BLaER1 treated with 17β-estradiol and CSF1 and Interleukin-3, amounts not matched to agents 10 nM and 100 nM (cell line): ENCODE data around the gene MTA1.

Source experiments
- H3K27ac ChIP-seq, 11 experiments: shearing (Covaris generic); formaldehyde crosslinking; 2 replicates each; pipeline ENCODE4 v1.8.1; 2022
- H3K27me3 ChIP-seq, 11 experiments: shearing (Covaris generic); formaldehyde crosslinking; 2 replicates each; pipeline ENCODE4 v1.8.1; 2022
- H3K36me3 ChIP-seq, 11 experiments: shearing (Covaris generic); formaldehyde crosslinking; 2 replicates each; pipeline ENCODE4 v1.8.1; 2022
- H3K4me1 ChIP-seq, 10 experiments: shearing (Covaris generic); formaldehyde crosslinking; 2 replicates each; pipeline ENCODE4 v1.8.1; 2022
- H3K4me2 ChIP-seq, 11 experiments: shearing (Covaris generic); formaldehyde crosslinking; 2 replicates each; pipeline ENCODE4 v1.8.1; 2022
- H3K4me3 ChIP-seq, 10 experiments: shearing (Covaris generic); formaldehyde crosslinking; 2 replicates each; pipeline ENCODE4 v1.8.1; 2022
- H3K9ac ChIP-seq, 11 experiments: shearing (Covaris generic); formaldehyde crosslinking; 2 replicates each; pipeline ENCODE4 v1.8.1; 2022
- H3K9me3 ChIP-seq, 11 experiments: shearing (Covaris generic); formaldehyde crosslinking; replicated peaks in 1 of 11; 2 replicates each; pipeline ENCODE4 v1.8.1; 2022
- H4K20me1 ChIP-seq, 11 experiments: shearing (Covaris generic); formaldehyde crosslinking; 2 replicates each; pipeline ENCODE4 v1.8.1; 2022
- Cebpa-rat ChIP-seq, 11 experiments: shearing (Covaris generic); IDR thresholded peaks; 2 replicates each; pipeline ENCODE4 v1.8.1; 2022

Gene MTA1

GRCh38 chr14:105389976-105390848 is 29.4 kb upstream of the MTA1 start:
- H3K27ac ChIP-seq = peak overlapping the region; percentile 43 to 80 (median 69); a peak in 21 of 22 replicates
- no peak for TF ChIP-seq Cebpa-rat (IDR thresholded peaks at IDR 0.05)
- peak overlapping the region in 3 of 10 experiments; percentile 1 to 40 (median 22); a peak in 2 of 20 replicates for H3K4me3 ChIP-seq
- H3K4me1 ChIP-seq = peaks cover 84 to 99% (median 92%) of the 10 kb centered on the region in 10 experiments
- peaks cover 0 to 11% (median 0%) of the 10 kb centered on the region in 11 experiments; a peak in 4 of 22 replicates for H3K27me3 ChIP-seq
- H3K4me2 ChIP-seq = peak overlapping the region; percentile 74 to 96 (median 91)
- H3K9ac ChIP-seq = peak overlapping the region; percentile 51 to 69 (median 62); a peak in 21 of 22 replicates
- H3K9me3 ChIP-seq = no peaks in the 10 kb centered on the region
- H4K20me1 ChIP-seq = peaks cover 0 to 31% (median 4%) of the 10 kb centered on the region in 11 experiments; a peak in 8 of 22 replicates
- peaks cover 1 to 28% (median 13%) of the 10 kb centered on the region in 11 experiments; a peak in 14 of 22 replicates for H3K36me3 ChIP-seq

GRCh38 chr14:105390849-105391500 is 28.7 kb upstream of the MTA1 start:
- Histone ChIP-seq H3K9ac (peak overlapping the region; percentile 17 to 69 (median 62); a peak in 18 of 22 replicates), H3K4me2 (peak overlapping the region; percentile 74 to 96 (median 91)), H3K9me3 (no peaks in the 10 kb centered on the region), H3K27me3 (peaks cover 0 to 11% (median 0%) of the 10 kb centered on the region in 11 experiments; a peak in 4 of 22 replicates), H3K4me1 (peaks cover 85 to 99% (median 95%) of the 10 kb centered on the region in 10 experiments), H3K27ac (peak overlapping the region; percentile 43 to 80 (median 69); a peak in 20 of 22 replicates), H3K36me3 (peaks cover 0 to 22% (median 10%) of the 10 kb centered on the region in 11 experiments; a peak in 13 of 22 replicates), H4K20me1 (peaks cover 0 to 31% (median 4%) of the 10 kb centered on the region in 11 experiments; a peak in 8 of 22 replicates), H3K4me3 (no peak overlapping the region)
- TF ChIP-seq Cebpa-rat (IDR thresholded peaks at IDR 0.05) = no peak

GRCh38 chr14:105391541-105391940 is 28.1 kb upstream of the MTA1 start:
- Histone ChIP-seq H3K27ac (no peak overlapping the region), H3K9ac (peak overlapping the region in 4 of 11 experiments; percentile 37 to 57 (median 42); a peak in 6 of 22 replicates), H3K27me3 (peaks cover 0 to 11% (median 0%) of the 10 kb centered on the region in 11 experiments; a peak in 4 of 22 replicates), H3K4me1 (peaks cover 85 to 100% (median 98%) of the 10 kb centered on the region in 10 experiments), H3K9me3 (no peaks in the 10 kb centered on the region), H3K36me3 (peaks cover 0 to 17% (median 9%) of the 10 kb centered on the region in 11 experiments; a peak in 13 of 22 replicates), H3K4me3 (no peak overlapping the region), H4K20me1 (peaks cover 0 to 31% (median 0%) of the 10 kb centered on the region in 11 experiments; a peak in 7 of 22 replicates), H3K4me2 (peak overlapping the region; percentile 28 to 96 (median 91))
- TF ChIP-seq Cebpa-rat (IDR thresholded peaks at IDR 0.05) = no peak

GRCh38 chr14:105392131-105393090 is 27.2 kb upstream of the MTA1 start:
- H3K27me3 ChIP-seq = peaks cover 0 to 11% (median 0%) of the 10 kb centered on the region in 11 experiments; a peak in 4 of 22 replicates
- no peaks in the 10 kb centered on the region for H3K9me3 ChIP-seq
- H3K9ac ChIP-seq = peak overlapping the region in 5 of 11 experiments; percentile 31 to 57 (median 40); a peak in 7 of 22 replicates
- H3K4me3 ChIP-seq = no peak overlapping the region
- no peak for TF ChIP-seq Cebpa-rat (IDR thresholded peaks at IDR 0.05)
- H3K36me3 ChIP-seq = peaks cover 0 to 8% (median 2%) of the 10 kb centered on the region in 11 experiments; a peak in 7 of 22 replicates
- peaks cover 85 to 100% (median 98%) of the 10 kb centered on the region in 10 experiments for H3K4me1 ChIP-seq
- H3K27ac ChIP-seq = no peak overlapping the region
- peaks cover 0 to 31% (median 0%) of the 10 kb centered on the region in 11 experiments; a peak in 7 of 22 replicates for H4K20me1 ChIP-seq
- peak overlapping the region; percentile 28 to 96 (median 91) for H3K4me2 ChIP-seq

GRCh38 chr14:105393151-105393550 is 26.5 kb upstream of the MTA1 start:
- H3K4me3 ChIP-seq = no peak overlapping the region
- peaks cover 0 to 6% (median 0%) of the 10 kb centered on the region in 11 experiments; a peak in 1 of 22 replicates for H3K36me3 ChIP-seq
- H3K9me3 ChIP-seq = no peaks in the 10 kb centered on the region
- H3K27me3 ChIP-seq = peaks cover 0 to 11% (median 0%) of the 10 kb centered on the region in 11 experiments; a peak in 4 of 22 replicates
- H4K20me1 ChIP-seq = peaks cover 0 to 29% (median 0%) of the 10 kb centered on the region in 11 experiments; a peak in 7 of 22 replicates
- peaks cover 83 to 100% (median 97%) of the 10 kb centered on the region in 10 experiments for H3K4me1 ChIP-seq
- peak overlapping the region in 4 of 11 experiments; percentile 4 to 100 (median 78); a peak in 5 of 22 replicates for H3K4me2 ChIP-seq
- TF ChIP-seq Cebpa-rat (IDR thresholded peaks at IDR 0.05) = no peak
- H3K9ac ChIP-seq = no peak overlapping the region; a peak in 1 of 22 replicates
- H3K27ac ChIP-seq = no peak overlapping the region

GRCh38 chr14:105394714-105395537 is 24.7 kb upstream of the MTA1 start:
- peak overlapping the region in 9 of 11 experiments; percentile 3 to 62 (median 24); a peak in 13 of 22 replicates for H3K9ac ChIP-seq
- H3K9me3 ChIP-seq = no peaks in the 10 kb centered on the region
- peak overlapping the region; percentile 91 to 100 (median 98) for H3K4me2 ChIP-seq
- no peak for TF ChIP-seq Cebpa-rat (IDR thresholded peaks at IDR 0.05)
- peaks cover 0 to 6% (median under 1%) of the 10 kb centered on the region in 11 experiments; a peak in 4 of 22 replicates for H3K36me3 ChIP-seq
- H4K20me1 ChIP-seq = peaks cover 0 to 16% (median 1%) of the 10 kb centered on the region in 11 experiments; a peak in 9 of 22 replicates
- H3K27me3 ChIP-seq = peaks cover 0 to 11% (median 0%) of the 10 kb centered on the region in 11 experiments; a peak in 4 of 22 replicates
- H3K27ac ChIP-seq = peak overlapping the region in 7 of 11 experiments; percentile 3 to 99 (median 27); a peak in 8 of 22 replicates
- H3K4me1 ChIP-seq = peaks cover 72 to 92% (median 87%) of the 10 kb centered on the region in 10 experiments
- no peak overlapping the region for H3K4me3 ChIP-seq

GRCh38 chr14:105395538-105395854 is 24.1 kb upstream of the MTA1 start:
- H3K9ac ChIP-seq = peak overlapping the region in 6 of 11 experiments; percentile 12 to 47 (median 18); a peak in 7 of 22 replicates
- H3K27me3 ChIP-seq = peaks cover 0 to 11% (median 0%) of the 10 kb centered on the region in 11 experiments; a peak in 4 of 22 replicates
- no peaks in the 10 kb centered on the region; a peak in 2 of 22 replicates for H3K9me3 ChIP-seq
- no peak overlapping the region for H3K4me3 ChIP-seq
- H3K4me1 ChIP-seq = peaks cover 72 to 92% (median 87%) of the 10 kb centered on the region in 10 experiments
- peaks cover 3 to 11% (median 6%) of the 10 kb centered on the region in 11 experiments; a peak in 18 of 22 replicates for H3K36me3 ChIP-seq
- H3K27ac ChIP-seq = peak overlapping the region in 7 of 11 experiments; percentile 4 to 99 (median 95); a peak in 9 of 22 replicates
- peaks cover 0 to 12% (median 4%) of the 10 kb centered on the region in 11 experiments; a peak in 9 of 22 replicates for H4K20me1 ChIP-seq
- H3K4me2 ChIP-seq = peak overlapping the region; percentile 91 to 100 (median 98); a peak in 21 of 22 replicates
- no peak for TF ChIP-seq Cebpa-rat (IDR thresholded peaks at IDR 0.05)
